ENCODE results near the gene RET. TPM values are rescaled to one million over a fixed set of nuclear protein-coding genes. Genes with fewer than 3 reads are reported as not detected.
"Not testable (repeated sequence)": the region's sequence is repeated elsewhere in the genome, so short reads cannot be mapped to it uniquely, and the experiment has no call there.

The RET gene
- polyA plus RNA-seq, 3 donors, result 21.3 to 25.2 (median 24.3) TPM

DNA sequence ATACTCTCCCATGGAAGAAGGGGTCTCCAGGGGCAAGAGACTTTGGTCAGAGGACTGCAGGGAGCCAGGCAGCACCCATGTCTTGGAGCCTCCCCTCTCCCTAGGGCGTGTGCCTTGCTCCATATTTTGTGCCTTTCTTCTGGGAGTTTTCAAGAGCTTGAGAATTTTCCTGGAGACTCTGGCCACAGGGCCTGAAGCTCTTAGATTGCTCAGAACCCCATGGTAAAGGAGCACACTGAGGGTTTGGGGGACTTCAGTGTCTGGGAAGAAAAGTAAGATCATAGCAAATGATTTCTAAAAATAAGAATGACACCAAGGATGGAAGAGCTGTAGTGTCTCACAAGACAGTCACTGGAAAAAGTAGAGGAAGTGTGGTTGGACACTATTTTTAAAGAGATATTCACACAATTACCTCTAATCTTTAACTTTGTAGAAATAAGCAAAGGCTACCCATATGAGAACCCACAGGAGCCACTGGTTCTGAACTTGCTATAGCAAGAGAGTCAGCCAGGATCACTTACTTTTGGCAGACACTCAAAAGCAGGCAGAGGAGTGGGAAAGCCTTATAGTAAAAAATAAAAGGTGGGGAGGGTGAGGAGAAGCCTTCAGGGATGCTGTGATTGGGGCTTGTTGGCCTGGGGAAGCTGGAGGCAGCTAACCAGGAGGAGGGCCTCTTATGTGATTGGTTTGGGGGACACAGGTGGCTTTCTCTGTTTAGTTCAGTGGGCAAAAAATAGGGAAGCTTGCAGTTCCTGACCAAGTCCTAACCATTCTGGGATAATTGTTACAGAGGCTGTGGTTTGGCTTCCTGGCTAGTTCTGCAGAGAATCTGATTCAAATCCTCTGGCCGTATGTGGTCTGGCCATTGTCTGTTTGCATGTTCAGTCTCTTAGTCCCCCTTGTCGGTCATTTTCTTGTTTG, 56.3 kb downstream of the RET start:
- no peak for DNase-seq

GRCh38 chr10:43134126-43134905, 57.4 kb downstream of the RET start:
- DNase-seq, result no peak

DNA sequence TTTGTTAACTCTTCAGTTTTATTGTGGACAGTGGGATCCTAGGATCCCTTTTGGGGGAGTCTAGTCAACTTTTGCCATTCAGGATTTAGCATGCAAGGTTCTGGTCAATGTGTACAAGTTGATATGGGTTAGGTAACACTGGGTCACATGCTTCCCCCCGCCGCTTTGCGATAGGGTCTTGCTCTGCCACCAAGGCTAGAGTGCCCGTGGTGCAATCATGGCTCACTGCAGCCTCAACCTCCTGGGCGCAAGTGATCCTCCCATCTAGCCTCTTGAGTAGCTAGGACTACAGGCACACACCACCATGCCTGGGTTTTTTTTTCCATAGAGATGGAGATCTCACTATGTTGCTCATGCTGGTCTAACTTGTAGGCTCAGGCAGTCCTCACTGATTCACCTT, 58.2 kb downstream of the RET start:
- DNase-seq, result no peak

GRCh38 chr10:43135656-43136055, 58.8 kb downstream of the RET start:
- DNase-seq, result no peak

DNA sequence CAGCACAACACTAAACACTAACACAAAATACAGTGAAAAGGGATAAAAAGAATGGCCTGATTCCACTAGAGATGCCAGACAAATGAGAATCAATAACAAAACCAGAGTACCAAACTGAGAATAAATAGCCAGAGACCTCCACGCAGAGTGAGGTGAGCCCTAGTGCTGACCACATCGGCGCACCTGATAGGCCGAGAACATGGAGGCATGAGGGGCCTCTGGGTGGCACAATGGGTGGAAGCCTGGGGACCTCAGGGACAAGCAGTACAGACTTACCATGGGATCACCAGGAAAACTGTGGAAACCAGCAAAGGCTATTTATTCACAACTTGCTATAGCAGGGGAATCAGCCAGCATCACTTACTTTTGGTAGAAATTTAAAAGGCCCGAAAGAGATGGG, 59.6 kb downstream of the RET start:
- DNase-seq, result no peak

- DNase-seq, result no peak
Observed at GRCh38 chr10:43136995-43137716, 60.3 kb downstream of the RET start.

DNA sequence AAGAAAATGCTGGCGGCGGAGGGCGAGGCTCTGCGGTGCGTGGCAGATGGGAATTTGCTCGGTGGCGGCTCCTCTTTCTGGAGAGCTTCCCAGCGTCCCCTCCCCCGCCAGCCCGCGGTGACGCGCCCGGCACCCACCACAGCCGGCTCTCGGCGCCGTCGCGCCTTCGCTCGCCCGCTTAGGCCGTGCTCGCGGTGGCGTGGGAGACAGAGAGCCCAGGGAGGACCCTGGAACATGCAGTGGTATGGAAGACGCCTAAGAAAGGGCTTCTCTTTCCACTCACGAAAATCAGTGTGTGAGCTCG, 60.8 kb downstream of the RET start:
- peak; percentile 65 for DNase-seq

DNA sequence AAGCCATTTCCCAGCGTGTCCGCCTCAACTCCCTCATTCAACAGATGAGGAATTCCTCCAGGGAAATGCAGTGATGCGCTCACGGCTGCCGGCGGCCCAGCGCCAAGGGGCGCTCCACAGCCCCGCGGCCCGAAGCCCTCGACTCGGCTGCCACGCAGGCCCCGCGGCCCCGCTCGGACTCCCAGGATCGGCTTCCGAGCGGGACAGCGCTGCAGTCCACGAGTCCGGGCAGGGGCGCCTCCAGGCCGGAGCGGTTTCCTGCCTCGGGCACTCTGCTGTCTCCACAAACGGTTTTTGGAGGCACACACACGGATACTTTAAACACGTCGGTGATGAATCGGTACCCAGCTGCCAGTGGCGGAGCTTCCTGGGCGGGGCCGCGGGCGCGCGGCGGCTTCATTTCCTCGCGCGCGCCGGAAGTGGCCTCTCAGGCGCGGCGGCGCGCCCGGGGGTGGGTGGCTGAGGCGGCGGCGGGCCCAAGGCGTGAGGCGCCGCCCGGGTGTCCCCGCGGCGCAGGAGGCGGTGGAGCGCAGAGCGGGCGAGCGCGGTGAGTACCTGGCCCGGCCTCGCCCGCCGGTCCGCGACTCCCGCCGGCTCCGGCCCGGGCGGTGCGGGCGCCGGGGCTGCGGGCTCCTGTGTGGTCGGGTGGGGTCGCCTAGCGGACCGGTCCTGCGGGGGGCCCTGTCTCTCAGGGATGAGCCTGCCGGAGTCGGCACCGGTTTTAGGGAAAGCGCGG, 61.3 kb downstream of the RET start, which contains the start of gene CSGALNACT2:
CSGALNACT2 (plus strand) TSS at position 425 of the 736 bp plus-strand sequence. CDS start 16,705 bp downstream, outside the sequence.
- DNase-seq, result peak; percentile 87

DNA sequence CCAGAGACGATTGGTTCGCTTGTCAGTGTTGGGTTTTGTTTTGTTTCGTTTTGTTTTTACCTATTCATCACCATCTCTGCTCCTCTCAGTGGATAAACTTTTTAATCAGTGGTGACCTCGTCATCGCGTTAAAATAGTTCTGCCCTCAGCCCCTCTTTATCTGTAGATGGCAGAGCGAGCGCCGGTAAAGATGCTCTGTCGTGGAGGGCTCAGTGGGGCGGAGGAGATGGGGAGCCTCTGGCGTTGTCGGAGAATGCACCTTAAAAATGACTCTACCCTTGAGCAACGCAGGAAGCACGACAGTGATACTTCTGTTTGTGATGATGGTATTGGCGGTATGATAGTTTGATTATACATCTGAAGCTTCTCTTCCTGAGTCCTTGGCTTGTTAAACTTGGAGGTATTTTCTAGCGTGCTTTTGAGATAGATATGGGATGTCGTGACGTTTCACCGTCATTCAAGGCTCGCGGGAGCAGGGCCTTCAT, 61.9 kb downstream of the RET start:
- DNase-seq, result no peak

DNA sequence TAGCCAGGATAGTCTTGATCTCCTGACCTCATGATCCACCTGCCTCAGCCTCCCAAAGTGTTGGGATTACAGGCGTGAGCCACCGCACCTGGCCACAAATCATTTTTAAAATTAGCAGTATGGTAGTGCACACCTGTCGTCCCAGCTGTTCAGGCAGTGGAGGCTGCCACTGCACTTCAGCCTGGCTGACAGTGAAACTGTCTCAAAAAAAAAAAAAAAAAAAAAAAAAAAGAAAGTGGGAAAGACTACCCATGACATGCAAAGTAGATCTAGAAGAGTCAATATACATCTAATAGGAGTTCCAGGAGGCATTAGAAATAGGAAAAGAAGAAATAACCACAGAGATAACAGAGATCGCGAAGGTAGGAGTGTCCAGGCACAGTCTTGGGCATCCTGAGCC, 64.6 kb downstream of the RET start:
- DNase-seq, result no peak

DNA sequence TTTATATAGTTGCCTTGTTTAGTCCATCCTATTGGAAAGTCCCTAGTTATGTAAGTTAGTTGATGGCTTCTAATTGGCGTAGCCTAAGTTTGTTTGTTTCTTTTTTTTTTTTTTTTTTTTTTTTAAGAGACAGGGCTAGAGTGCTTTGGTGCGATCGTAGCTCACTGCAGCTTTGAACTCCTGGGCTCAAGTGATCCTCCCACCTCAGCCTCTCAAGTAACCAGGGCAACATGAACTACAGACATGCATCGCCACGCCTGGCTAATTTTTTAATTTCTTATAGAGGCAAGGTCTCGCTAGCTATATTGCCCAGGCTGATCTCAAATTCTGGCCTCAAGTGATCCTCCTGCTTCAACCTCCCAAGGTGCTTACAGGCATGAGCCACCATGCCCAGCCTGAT, 68.4 kb downstream of the RET start:
- DNase-seq, result no peak

DNA sequence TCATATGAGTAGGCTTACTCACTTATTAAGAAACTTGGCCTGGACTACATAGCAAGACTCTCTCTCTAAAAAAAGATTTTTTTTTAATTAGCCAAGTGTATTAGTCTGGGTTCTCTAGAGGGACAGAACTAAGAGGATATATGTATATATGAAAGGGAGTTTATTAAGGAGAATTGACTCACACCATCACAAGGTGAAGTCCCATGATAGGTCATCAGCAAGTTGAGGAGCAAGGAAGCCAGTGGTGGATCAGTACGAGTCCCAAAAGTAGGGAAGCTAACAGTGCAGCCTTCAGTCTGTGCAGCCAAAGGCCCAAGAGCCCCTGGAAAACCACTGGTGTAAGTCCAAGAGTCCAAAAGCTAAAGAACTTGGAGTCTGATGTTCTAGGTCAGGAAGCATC, 69.1 kb downstream of the RET start:
- DNase-seq, result not testable (repeated sequence)

- no peak for DNase-seq
Observed at GRCh38 chr10:43151371-43151770, 74.5 kb downstream of the RET start.

DNA sequence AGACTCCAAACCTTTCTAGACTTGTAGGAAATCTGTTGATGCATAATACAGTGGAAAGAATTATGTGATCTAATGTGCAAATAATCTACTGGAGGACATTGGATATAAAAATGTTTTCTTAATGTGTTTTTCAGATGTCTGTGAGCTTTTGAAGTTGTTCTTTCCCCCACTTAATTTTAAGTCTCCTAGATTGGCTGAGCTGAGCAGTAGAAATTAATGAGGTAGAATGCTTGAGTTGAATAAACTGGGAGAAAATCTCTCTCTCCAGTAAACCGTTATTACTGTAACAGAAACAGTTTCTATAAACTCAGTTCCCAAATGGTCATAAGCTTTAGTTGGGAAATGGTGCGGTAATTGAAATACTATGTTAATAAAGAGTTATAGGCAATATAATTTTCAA, 77.0 kb downstream of the RET start:
- no peak for DNase-seq

GRCh38 chr10:43155221-43155620, 78.4 kb downstream of the RET start:
- DNase-seq, result no peak

GRCh38 chr10:43155741-43156140, 78.9 kb downstream of the RET start:
- DNase-seq, result no peak

DNA sequence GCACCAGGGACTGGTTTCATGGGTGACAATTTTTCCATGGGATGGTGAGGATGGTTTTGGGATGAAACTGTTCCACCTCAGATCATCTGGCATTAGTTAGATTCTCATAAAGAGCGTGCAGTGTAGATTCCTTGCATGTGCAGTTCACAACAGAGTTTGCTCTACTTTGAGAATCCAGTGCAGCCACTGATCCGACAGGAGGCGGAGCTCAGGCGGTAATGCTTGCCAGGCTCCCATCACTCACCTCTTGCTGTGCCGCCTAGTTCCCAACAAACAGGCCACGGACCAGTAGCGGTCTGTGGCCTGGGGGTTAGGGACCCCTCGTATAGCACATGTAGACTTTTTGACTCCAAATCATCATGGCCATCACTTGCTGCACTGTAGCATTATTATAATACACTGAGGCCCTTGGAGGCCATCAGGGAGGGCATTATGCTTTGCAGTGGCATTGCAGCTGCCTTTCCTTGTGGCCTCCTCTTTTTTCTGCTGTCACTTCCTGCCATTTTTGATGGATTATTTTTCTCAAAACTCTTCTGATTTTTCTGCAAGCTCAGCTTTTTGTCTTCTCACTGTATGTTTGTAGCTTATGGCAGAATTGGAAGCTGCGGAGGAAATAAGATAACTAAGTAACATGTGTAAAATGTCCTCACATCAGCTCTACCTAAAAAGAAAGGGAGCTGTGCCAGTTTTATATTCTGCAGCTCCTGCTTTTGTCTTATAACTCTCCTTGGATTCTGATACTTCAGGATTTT, 79.9 kb downstream of the RET start:
- DNase-seq, result no peak

GRCh38 chr10:43158636-43159035, 81.8 kb downstream of the RET start:
- DNase-seq, result no peak

- DNase-seq, result peak; percentile 19
Observed at GRCh38 chr10:43160046-43160920, 83.4 kb downstream of the RET start.

DNA sequence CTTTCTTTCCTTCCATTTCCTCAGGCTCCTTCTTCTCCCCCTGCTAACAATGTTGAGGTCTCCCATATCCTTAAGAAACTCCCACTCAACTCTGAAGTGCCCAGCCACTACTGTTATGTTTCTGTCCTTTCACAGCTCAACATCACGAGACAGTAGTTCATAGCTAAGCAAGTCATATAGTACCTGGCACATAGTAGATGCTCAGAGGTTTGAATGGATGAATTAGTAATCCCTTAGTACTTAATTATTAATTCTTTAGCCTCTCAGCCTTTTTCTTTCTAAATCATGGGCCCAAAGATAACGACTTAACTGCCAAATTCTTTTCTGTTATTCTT, 84.0 kb downstream of the RET start:
- no peak for DNase-seq

Data from renal pelvis (tissue), 4 donors.